NCI-H1436 (cell line): ENCODE measurements around the gene EYA2.

Source experiments
- DNase-seq: peaks from one replicate; lab custom pipeline; 2025; lab: John Stamatoyannopoulos, UW

Gene EYA2

DNA sequence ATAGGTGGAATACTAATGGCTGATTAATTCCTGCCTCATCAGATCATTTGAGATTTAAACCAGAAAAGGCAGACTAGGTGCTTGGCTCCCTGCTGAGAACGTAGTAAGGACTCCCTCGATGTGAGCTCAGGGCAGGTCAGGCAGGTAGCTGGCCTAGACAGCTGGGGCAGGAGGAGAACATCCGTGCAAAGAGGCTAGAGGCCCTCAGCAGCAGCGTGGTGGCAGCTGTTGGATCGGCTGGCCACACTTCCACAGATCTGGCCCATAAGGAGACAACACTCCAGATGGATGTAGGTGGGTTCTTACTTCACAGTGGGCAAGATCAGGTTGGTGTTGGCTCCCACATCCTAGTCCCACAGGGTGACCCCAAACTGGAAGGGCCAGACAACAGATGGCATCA is 38.5 kb downstream of the EYA2 start:
- no peak for DNase-seq

GRCh38 chr20:46934746-46935287 is 40.2 kb downstream of the EYA2 start:
- no peak for DNase-seq

GRCh38 chr20:46935394-46936017 is 40.9 kb downstream of the EYA2 start:
- no peak for DNase-seq

DNA sequence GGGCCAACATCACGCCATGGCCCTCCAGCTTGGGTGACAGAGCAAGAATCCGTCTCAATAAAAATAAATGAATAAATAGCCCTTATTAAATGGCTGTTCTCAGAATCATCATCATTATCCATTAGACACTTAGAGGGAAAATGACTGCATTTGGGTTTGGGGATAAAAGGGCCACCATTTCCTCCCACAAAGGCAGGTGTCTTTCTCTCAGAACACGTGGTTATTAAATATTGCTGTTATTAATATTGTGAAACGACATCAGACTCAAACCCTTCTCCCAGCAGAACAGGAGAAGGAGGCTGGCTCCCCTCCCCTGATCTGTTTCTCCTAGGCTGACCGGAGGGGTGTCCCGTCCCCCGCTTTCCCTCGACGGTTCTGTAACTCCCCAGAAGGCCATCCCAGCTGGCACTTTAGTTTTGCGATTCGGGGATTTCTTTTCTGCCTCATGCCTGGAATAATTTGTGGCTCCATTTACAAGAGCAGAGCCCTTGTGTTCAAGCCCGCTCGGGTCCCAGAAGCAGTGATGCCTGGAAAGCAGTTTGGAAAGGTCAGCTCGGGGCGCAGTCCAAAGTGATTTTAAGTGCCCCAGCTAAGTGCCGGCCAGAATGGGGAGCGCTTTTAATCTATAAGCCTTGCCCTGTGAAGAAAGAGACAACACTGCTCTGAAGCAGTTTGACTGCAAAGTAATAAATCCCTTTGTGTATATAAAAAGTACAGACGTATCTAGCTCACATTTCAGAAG is 41.9 kb downstream of the EYA2 start:
- no peak for DNase-seq

- DNase-seq = no peak
Observed at GRCh38 chr20:46937157-46937523, 42.5 kb downstream of the EYA2 start.

- DNase-seq = no peak
Observed at GRCh38 chr20:46937533-46938226, 43.0 kb downstream of the EYA2 start.

- no peak for DNase-seq
Observed at GRCh38 chr20:46938434-46938833, 43.8 kb downstream of the EYA2 start.

DNA sequence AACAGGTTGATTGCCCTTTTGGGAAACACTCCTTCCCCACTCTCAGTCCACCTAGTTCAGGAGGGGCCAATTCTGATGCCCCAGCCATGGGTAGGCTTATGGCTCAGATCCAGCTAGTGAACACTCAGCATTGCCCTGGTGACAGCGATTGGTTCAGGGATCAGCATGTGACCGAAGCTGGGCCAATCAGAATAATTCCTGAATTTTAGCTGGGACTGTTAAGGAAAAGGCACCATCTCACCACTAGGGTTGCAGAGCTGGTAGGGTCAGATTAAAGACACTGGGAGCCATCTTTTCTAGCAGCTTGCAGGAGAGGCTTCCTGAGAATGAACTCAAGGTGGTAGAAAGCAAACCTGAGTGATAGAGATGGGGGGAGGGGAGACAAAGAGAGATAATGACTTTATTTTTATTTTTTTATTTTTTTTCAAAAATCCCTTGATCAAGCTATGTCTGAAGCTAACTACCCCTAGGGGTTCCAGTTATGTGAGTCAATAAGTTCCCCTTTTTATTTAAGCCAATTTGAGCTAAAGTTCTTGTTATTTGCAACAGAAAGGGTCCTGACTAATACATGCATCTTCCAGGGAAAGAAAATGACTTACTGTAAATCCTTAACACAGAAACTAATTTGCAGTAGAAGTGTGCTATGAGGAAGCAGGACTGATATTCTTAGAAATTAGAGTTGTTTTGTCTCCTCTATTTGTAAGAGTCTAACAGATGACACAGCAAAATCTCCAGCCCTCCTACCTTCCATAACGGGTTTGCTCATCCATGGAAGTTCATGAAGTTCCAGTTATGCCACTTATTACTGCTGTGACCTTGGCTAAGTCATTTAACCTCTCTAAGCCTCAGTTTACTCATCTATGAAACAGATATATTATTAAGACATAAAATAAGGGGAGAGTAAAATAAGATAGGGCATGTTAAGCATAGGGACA is 44.7 kb downstream of the EYA2 start:
- no peak for DNase-seq

- DNase-seq = no peak
Observed at GRCh38 chr20:46940616-46941015, 46.0 kb downstream of the EYA2 start.

DNA sequence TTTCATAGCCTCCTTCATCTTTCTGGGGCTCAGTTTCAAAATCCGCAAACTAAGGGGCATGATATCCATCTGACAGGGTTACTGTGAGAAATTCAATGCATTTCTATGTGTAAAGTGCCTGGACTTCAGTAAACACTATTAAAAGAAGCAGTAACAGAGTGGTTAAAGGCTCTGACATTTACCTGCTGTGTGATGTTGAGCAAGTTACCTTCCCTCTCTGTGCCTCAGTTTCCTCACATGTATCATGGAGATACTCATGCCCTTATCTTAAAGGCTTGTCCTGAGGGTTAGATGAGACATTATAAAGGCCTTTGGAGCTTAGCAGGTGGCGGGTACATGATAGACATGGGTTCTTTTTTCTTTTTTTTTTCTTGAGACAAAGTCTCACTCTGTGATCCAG is 46.8 kb downstream of the EYA2 start:
- DNase-seq = no peak

- no peak for DNase-seq
Observed at GRCh38 chr20:46943861-46944591, 49.4 kb downstream of the EYA2 start.

GRCh38 chr20:46945465-46945864 is 50.8 kb downstream of the EYA2 start:
- no peak for DNase-seq

- no peak for DNase-seq
Observed at GRCh38 chr20:46946181-46946624, 51.6 kb downstream of the EYA2 start.

GRCh38 chr20:46946796-46947195 is 52.2 kb downstream of the EYA2 start:
- no peak for DNase-seq

GRCh38 chr20:46948081-46948480 is 53.4 kb downstream of the EYA2 start:
- DNase-seq = no peak

DNA sequence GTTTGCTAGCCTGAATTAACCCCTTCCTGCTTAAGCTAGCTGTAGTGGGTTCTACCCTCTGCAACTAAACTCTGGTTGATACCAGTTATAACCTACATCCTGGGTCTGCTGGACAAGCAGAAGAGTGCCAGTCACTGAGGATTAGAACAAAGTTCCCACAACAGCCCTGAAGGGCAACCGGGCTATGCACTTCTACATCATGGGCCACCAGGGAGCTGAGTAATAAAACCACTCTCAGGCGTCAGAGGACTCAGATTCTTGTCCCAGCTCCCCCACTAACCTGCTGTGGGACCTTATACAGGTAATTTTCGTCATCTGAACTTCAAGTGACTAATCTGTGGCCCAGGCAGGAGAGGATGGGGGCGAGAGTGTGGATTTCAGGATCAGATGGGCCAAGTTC is 56.8 kb downstream of the EYA2 start:
- no peak for DNase-seq

- no peak for DNase-seq
Observed at GRCh38 chr20:46951840-46952497, 57.3 kb downstream of the EYA2 start.

- no peak for DNase-seq
Observed at GRCh38 chr20:46953596-46953995, 59.0 kb downstream of the EYA2 start.

DNA sequence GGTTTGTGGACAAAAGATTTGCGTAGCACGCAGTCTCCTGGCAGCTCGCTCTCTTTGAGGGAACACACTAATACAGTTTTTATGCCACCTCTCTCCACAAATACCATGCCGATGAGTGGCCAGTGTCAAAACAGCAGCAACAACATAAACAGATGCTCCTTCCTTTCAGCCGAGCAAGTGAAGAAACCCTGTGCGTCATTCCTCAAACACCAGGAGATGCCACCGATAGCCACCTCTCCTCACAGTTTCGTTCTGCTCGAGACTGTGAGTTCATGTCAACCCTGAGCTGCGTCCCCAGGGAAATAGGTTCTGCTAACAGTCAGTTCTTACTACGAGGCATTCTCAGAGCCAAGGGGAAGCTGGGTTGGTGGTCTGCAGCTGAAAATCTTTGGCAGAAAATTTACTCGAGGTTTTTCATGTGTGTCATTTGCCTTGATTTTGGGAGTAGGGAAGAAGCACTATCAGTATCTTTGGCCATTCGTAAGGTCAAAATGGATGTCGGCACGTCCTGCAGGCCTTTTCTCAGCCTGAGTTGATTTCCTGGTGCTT is 59.9 kb downstream of the EYA2 start:
- DNase-seq = peak; percentile 19
